ENCODE results near the gene SPHK1. TPM values are rescaled to one million over a fixed set of nuclear protein-coding genes. Genes with fewer than 3 reads are reported as not detected.

The SPHK1 gene
- total RNA-seq, 1 donor from 2014 or later = 3.1 TPM

DNA sequence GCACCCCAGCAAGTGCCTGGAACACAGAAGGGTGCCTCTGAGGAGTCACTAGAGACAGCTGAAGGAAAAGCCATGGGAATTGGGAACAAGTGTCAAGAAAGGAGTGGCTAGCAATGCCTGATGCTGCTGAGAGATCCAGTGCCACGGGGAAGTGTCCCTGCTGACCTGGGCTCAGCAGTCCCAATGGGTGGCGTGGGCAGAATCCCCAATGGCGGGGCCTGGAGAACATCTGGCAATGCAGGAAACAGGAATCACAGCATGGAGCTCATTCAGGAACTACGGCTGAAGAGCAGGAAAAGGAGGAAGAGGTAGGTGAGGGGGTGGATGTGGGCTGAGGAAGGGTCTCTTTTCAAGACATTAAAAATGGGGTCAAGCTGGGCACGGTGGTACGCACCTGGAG, 38.5 kb downstream of the SPHK1 start:
- no peaks in the 10 kb centered on the region for H3K36me3 Mint-ChIP-seq (ENCODE audit: unreplicated experiment)
- peaks cover 7% of the 10 kb centered on the region for H3K9me3 Mint-ChIP-seq (ENCODE audit: unreplicated experiment)
- H3K27ac Mint-ChIP-seq (ENCODE audit: unreplicated experiment) = no peak overlapping the region
- DNase-seq = no peak
- TF ChIP-seq, protein P1, sequence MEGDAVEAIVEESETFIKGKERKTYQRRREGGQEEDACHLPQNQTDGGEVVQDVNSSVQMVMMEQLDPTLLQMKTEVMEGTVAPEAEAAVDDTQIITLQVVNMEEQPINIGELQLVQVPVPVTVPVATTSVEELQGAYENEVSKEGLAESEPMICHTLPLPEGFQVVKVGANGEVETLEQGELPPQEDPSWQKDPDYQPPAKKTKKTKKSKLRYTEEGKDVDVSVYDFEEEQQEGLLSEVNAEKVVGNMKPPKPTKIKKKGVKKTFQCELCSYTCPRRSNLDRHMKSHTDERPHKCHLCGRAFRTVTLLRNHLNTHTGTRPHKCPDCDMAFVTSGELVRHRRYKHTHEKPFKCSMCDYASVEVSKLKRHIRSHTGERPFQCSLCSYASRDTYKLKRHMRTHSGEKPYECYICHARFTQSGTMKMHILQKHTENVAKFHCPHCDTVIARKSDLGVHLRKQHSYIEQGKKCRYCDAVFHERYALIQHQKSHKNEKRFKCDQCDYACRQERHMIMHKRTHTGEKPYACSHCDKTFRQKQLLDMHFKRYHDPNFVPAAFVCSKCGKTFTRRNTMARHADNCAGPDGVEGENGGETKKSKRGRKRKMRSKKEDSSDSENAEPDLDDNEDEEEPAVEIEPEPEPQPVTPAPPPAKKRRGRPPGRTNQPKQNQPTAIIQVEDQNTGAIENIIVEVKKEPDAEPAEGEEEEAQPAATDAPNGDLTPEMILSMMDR (IDR thresholded peaks at IDR 0.05; ENCODE audit: partially characterized antibody, unreplicated experiment) = no peak
- H3K27me3 Mint-ChIP-seq (ENCODE audit: unreplicated experiment) = no peaks in the 10 kb centered on the region
- H3K4me1 Mint-ChIP-seq (ENCODE audit: low read depth, unreplicated experiment) = peaks cover 26% of the 10 kb centered on the region
- no peak overlapping the region for H3K4me3 Mint-ChIP-seq (ENCODE audit: unreplicated experiment)

DNA sequence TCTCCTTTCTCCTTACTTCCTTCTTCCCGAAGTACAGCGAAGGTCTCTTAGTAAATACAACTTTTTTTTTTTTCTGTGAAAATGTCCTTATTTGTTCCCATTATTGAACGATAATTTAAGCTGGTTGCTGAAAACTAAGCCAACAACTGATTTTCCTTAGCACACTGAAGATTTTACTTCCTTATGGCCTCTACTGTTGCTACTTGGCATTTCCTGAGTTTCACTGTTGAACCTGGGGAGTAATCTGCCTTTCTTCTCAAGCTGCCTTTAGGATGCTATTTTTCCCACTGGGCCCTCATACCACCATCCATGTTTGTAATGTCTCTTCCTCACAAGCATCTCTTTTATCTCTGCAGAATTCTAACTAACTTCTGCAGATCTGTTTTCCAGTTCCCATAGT, 42.4 kb downstream of the SPHK1 start:
- TF ChIP-seq, protein P1 (IDR thresholded peaks at IDR 0.05; ENCODE audit: partially characterized antibody, unreplicated experiment) = no peak
- H3K4me1 Mint-ChIP-seq (ENCODE audit: low read depth, unreplicated experiment) = peaks cover 16% of the 10 kb centered on the region
- H3K36me3 Mint-ChIP-seq (ENCODE audit: unreplicated experiment) = no peaks in the 10 kb centered on the region
- H3K27me3 Mint-ChIP-seq (ENCODE audit: unreplicated experiment) = no peaks in the 10 kb centered on the region
- no peak overlapping the region for H3K27ac Mint-ChIP-seq (ENCODE audit: unreplicated experiment)
- H3K4me3 Mint-ChIP-seq (ENCODE audit: unreplicated experiment) = no peak overlapping the region
- peaks cover 7% of the 10 kb centered on the region for H3K9me3 Mint-ChIP-seq (ENCODE audit: unreplicated experiment)
- no peak for DNase-seq

DNA sequence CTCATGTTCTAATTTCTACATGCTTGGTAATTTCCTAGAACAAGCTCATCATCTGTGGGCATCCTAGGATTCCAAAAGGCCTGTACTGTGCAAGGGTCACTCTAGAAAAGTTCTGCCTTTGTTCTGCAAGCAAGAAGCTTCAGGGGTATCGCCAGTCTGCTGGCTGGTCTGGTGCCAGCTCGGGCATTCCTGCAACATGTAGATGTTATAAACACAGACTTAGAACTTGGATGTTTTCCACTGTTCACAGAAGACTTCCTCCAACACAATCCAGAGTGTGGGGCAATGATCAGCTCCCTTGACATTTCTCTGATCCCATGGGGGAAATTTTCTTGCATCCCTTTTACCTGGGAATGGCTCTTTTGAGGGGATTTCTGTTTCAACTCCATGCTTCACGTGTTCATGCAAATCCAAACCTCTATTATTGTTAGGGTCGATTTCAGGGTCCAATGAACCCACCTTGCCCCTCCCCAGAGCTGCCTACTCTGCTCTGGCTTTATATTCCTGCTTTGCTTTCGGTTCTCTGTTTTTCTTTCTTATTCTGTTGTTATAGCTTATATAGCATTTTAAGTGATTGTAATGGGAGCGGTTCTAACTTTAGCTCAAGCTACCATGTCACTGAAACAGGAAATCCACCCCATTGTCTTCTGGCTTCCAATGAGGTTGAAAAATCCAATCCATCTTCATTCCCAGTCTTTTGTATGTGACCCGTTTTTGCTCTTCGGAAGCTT, 43.3 kb downstream of the SPHK1 start:
- H3K9me3 Mint-ChIP-seq (ENCODE audit: unreplicated experiment) = peaks cover 6% of the 10 kb centered on the region
- H3K27ac Mint-ChIP-seq (ENCODE audit: unreplicated experiment) = no peak overlapping the region
- peaks cover 23% of the 10 kb centered on the region for H3K4me1 Mint-ChIP-seq (ENCODE audit: low read depth, unreplicated experiment)
- no peak for DNase-seq
- no peak overlapping the region for H3K4me3 Mint-ChIP-seq (ENCODE audit: unreplicated experiment)
- TF ChIP-seq, protein P1 (IDR thresholded peaks at IDR 0.05; ENCODE audit: partially characterized antibody, unreplicated experiment) = no peak
- H3K27me3 Mint-ChIP-seq (ENCODE audit: unreplicated experiment) = no peaks in the 10 kb centered on the region
- H3K36me3 Mint-ChIP-seq (ENCODE audit: unreplicated experiment) = no peaks in the 10 kb centered on the region

DNA sequence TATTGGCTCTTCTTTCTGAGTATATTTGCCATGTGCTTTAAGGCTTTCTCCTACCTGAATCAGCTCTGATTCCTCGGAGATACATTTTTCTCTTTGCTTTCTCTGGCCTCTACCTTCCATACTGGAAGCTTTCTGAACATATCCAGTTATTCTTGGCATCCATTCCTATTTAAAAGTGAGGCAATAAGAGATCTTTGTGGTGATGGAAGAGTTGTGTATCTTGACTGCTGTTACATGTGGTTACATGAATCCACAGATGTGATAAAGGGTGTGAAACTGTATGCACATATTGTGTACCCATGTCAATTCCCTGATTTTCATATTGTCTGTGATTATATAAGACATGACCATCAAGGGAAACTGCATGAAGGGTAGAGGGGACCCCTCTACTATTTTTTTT, 44.1 kb downstream of the SPHK1 start:
- H3K9me3 Mint-ChIP-seq (ENCODE audit: unreplicated experiment) = peaks cover 1% of the 10 kb centered on the region
- no peaks in the 10 kb centered on the region for H3K27me3 Mint-ChIP-seq (ENCODE audit: unreplicated experiment)
- H3K27ac Mint-ChIP-seq (ENCODE audit: unreplicated experiment) = no peak overlapping the region
- DNase-seq = no peak
- H3K4me3 Mint-ChIP-seq (ENCODE audit: unreplicated experiment) = no peak overlapping the region
- peaks cover 20% of the 10 kb centered on the region for H3K4me1 Mint-ChIP-seq (ENCODE audit: low read depth, unreplicated experiment)
- TF ChIP-seq, protein P1 (IDR thresholded peaks at IDR 0.05; ENCODE audit: partially characterized antibody, unreplicated experiment) = no peak
- no peaks in the 10 kb centered on the region for H3K36me3 Mint-ChIP-seq (ENCODE audit: unreplicated experiment)

DNA sequence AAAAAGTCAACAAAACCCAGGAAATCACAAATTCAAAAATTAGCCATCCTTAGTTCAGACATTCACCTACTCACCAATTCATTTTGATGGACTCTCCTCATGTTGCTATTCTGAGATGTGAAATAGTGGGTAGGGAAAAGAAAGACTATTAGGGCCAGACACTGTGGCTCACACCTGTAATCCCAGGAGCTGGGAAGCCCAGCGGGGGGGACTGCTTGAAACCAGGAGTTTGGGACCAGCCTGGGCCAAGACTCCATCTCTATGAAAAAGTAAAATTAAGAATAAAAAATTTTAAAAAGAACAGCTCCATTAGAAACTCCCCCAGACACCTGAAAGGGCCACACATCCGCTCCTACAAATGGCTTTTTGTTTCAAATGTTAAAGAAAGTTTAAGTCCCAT, 47.1 kb downstream of the SPHK1 start:
- DNase-seq = no peak
- H3K9me3 Mint-ChIP-seq (ENCODE audit: unreplicated experiment) = peaks cover 3% of the 10 kb centered on the region
- peaks cover 21% of the 10 kb centered on the region for H3K4me1 Mint-ChIP-seq (ENCODE audit: low read depth, unreplicated experiment)
- H3K4me3 Mint-ChIP-seq (ENCODE audit: unreplicated experiment) = no peak overlapping the region
- no peaks in the 10 kb centered on the region for H3K36me3 Mint-ChIP-seq (ENCODE audit: unreplicated experiment)
- no peak overlapping the region for H3K27ac Mint-ChIP-seq (ENCODE audit: unreplicated experiment)
- H3K27me3 Mint-ChIP-seq (ENCODE audit: unreplicated experiment) = no peaks in the 10 kb centered on the region
- TF ChIP-seq, protein P1 (IDR thresholded peaks at IDR 0.05; ENCODE audit: partially characterized antibody, unreplicated experiment) = no peak

Measured in glutamatergic neuron (in vitro differentiated cells).